ENCODE data around the gene IRF2BP2.
A peak's percentile ranks its signal among the peaks of the same experiment; 100 is the strongest.

Gene IRF2BP2

DNA sequence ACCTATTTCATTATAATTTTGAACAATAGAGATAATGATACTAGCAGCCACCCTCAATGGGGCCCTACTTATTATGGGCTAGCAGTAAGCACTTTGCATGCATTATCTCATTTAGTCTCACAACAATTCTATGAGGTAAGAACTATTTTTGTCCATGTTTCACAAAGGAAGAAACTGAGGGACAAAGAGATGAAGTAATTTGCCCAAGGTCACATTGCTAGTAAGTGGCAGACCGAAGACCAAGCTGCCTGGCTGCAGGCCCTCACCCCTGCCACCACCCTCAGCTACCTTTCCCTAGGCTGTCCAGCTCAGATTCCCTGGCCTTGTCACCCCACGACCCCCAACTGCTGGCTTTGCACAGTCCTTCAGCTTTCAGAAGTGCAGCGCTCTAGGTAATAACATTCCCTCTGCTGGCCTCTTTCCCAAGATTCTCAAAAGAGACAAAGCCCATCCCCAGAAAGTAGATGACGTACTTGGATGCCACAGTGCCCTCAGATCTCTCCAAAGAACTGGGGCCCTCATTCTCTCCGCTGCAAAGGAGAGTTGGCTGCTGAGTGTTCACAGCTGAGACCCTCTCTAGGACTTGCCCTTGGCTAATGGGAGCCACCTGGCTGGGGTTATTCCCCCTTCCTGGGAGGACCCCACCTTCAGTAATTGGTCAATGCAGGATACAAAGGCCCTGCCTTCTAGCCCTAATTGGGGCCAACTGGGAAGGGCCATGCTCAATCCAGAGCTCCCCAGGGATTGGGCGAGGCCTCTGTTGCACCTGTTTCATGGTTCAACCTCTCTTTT is 39.5 kb downstream of the IRF2BP2 start:
- H3K4me3 ChIP-seq (ENCODE audit: low read depth, low read length): no peak overlapping the region
- DNase-seq (ENCODE audit: low read depth): no peak

DNA sequence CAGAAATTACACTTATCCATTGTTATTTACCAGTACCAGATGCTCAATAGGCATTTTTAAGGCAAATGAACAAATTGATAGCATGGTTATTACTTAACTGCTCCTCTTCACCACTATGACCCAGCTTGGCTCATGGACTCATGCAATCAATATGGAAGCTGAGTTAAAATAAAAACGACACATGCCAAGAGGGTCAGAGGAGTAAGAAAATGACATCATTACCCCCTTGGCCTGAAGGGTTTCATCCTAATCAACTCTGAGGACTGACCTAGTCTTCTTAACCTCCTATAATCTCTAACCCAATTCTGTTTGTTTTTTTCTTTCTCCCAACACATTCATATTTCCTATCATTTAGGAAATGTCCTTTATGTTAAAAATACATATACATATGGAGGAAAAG is 41.6 kb downstream of the IRF2BP2 start:
- no peak overlapping the region for H3K4me3 ChIP-seq (ENCODE audit: low read depth, low read length)
- DNase-seq (ENCODE audit: low read depth): no peak

DNA sequence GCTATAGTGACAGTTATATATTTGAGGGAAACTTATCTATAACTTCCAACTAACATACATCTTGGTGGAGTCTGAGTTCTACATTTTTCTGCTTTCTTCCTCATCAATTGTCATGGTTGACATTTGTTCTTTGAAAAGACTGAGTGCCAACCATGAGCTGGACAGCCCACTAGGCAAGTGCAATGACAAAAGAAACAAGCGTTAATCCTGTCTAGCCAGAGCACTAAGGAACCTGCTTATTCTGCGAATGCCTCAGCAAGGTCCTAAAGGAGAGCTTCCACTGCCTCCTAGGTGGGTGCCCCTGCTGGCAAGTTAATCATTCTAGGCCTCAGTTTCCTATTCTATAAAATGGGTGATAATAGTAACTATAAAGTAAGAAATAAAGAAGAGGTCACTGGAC is 44.8 kb downstream of the IRF2BP2 start:
- no peak for DNase-seq (ENCODE audit: low read depth)
- no peak overlapping the region for H3K4me3 ChIP-seq (ENCODE audit: low read depth, low read length)

DNA sequence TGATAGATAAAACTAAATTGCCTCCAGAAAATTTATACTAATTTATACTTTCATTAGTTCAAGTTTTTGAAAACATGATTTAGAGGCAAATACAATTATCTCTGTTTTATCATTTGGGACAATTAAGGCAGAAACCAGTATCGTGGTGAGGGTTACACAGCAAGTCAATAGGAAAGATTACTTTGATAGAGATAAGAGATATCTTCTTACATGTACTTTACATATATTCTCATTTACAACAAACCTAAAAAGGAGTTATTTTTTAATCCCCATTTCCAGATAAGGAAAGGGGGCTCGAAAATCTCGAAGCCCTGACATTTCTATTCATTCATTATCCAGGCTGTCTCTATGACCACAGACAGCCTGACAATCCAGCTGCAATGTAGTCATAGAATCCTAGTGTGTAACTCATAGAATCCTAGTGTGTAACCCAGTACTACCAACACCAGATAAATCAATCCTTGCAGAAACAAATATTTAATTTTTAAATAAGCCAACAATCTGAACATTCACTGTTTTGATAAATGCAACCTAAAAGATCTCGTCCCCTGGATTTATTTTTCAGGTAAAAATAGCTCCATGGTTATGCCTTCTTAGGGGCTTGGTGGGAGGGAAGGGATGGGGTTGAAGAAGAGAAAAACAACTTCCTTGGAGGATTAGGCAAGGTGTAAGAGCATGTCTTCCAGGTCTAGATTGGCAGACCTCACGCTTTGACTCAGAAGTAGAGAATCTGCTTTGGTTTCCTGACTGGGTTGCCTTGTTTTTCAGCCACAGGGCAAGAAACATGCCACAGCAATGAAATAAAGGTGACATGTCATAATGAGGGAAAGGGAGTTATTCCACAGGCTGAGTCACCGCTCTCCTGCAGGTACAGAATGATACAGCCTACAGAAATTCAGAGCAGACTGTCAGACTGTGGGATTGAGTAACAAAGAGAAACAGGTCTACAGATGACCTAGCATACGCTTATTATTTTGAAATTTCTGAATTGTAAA is 45.6 kb downstream of the IRF2BP2 start:
- H3K4me3 ChIP-seq (ENCODE audit: low read depth, low read length): no peak overlapping the region
- DNase-seq (ENCODE audit: low read depth): peak; percentile 65

- no peak for DNase-seq (ENCODE audit: low read depth)
- no peak overlapping the region for H3K4me3 ChIP-seq (ENCODE audit: low read depth, low read length)
Observed at GRCh38 chr1:234562334-234562733, 47.6 kb downstream of the IRF2BP2 start.

GRCh38 chr1:234561319-234561718 is 48.7 kb downstream of the IRF2BP2 start:
- no peak for DNase-seq (ENCODE audit: low read depth)
- H3K4me3 ChIP-seq (ENCODE audit: low read depth, low read length): no peak overlapping the region

GRCh38 chr1:234559902-234560676 is 49.9 kb downstream of the IRF2BP2 start:
- H3K4me3 ChIP-seq (ENCODE audit: low read depth, low read length): no peak overlapping the region
- no peak for DNase-seq (ENCODE audit: low read depth)

GRCh38 chr1:234559152-234559901 is 50.7 kb downstream of the IRF2BP2 start:
- no peak overlapping the region for H3K4me3 ChIP-seq (ENCODE audit: low read depth, low read length)
- no peak for DNase-seq (ENCODE audit: low read depth)

- DNase-seq (ENCODE audit: low read depth): no peak
- H3K4me3 ChIP-seq (ENCODE audit: low read depth, low read length): no peak overlapping the region
Observed at GRCh38 chr1:234558330-234558836, 51.6 kb downstream of the IRF2BP2 start.

DNA sequence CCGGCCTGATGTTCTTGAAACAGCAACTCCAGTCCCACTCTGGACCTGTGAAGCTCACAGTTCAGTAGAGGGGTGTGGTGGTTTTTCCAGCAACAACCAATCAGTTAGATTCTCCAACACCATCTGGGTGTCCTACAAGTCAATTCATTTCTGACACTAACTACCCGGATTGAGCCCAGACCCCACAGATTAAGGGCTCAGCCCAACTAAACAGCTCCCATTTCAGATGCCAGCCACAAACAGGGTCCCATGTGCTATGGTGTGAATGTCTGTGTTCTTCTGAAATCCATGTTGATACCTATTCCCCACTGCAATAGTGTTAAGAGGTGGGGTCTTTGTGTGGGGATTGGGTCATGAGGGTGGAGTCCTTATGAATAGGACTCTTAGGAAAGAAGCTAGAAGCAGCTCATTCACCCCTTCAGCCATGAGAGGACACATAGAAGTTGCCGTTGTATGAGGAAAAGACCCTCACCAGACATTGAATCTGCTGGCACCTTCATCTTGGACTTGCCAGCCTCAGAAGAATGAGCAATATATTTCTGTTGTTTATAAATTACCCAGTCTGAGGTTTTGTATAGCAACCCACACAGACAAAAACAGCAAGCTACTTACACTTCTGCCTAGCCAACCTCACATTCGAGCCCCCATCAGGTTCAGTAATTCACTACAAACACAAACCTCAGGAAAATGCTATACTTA is 53.6 kb downstream of the IRF2BP2 start:
- no peak for DNase-seq (ENCODE audit: low read depth)
- H3K4me3 ChIP-seq (ENCODE audit: low read depth, low read length): no peak overlapping the region

DNA sequence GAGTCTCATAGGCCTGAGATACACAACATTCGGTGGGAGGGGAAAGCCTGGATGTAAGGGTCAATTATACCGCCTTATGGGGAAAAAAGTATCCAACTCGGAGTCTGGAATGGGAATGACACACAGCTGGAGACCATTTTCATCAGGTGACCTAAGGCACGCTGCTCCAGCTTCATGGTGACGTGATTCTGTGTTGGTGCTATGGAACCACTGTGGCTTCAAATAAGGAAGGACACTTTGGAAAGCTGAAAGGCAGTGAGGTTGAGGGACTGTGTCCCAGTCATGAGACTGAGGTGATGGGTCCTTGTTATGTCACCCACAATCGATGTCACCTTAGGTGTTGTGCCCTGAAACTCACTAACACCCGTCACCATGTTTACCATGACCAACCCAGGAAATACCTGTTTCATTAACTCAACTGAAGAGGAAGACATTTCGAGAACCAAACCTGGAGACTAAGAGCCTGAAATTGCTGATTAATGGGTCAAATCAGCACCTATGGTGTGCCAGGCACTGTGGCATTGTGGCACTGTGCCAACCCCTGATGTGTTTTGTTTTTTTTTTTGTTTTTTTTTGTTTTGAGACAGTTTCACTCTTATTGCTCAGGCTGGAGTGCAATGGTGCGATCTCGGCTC is 54.5 kb downstream of the IRF2BP2 start:
- H3K4me3 ChIP-seq (ENCODE audit: low read depth, low read length): no peak overlapping the region
- no peak for DNase-seq (ENCODE audit: low read depth)

GRCh38 chr1:234554698-234555311 is 55.2 kb downstream of the IRF2BP2 start:
- DNase-seq (ENCODE audit: low read depth): no peak
- H3K4me3 ChIP-seq (ENCODE audit: low read depth, low read length): no peak overlapping the region
